Measurements from ENCODE around the gene FLT4. TPM values are rescaled to one million over a fixed set of nuclear protein-coding genes. Genes with fewer than 3 reads are reported as not detected.

The FLT4 gene
- total and polyA plus RNA-seq, 9 of the 15 experiments (the other 6 are each of a cell fraction or from before 2014, with no cell fraction given), result 0.01 to 0.42 (median 0.14) TPM; not detected in 2

- Histone ChIP-seq H3K4me2 (ENCODE audit: insufficient read depth, low read length) (no peak overlapping the region), H4K20me1 (replicated peaks; ENCODE audit: control insufficient read depth, insufficient read depth, low read length) (no peaks in the 10 kb centered on the region), H3K9me3 (replicated peaks; ENCODE audit: control insufficient read depth, insufficient read depth, low read depth, low read length) (no peaks in the 10 kb centered on the region), H2AFZ (ENCODE audit: low read depth, low read length) (peak overlapping the region; percentile 16; the same call in 1 of the 2 replicates), H3K4me3 (no peak overlapping the region), H3K27me3 (ENCODE audit: control insufficient read depth in 2 of 2, insufficient read depth in 2 of 2, low read length in 2 of 2) (peaks cover 0 to 7% of the 10 kb centered on the region in 2 experiments; a peak in 2 of 5 replicates), H3K9ac (ENCODE audit: insufficient read depth in 1 of 2, low read depth in 2 of 2, low read length in 2 of 2) (no peak overlapping the region), H3K27ac (ENCODE audit: extremely low read depth, low read depth, low read length) (no peak overlapping the region), H3K36me3 (ENCODE audit: control insufficient read depth, insufficient read depth, low read length) (no peaks in the 10 kb centered on the region), H3K79me2 (ENCODE audit: control insufficient read depth, insufficient read depth, low read length) (no peaks in the 10 kb centered on the region), H3K4me1 (replicated peaks in 1 of 2; ENCODE audit: control insufficient read depth in 2 of 2, insufficient read depth in 2 of 2, low read length in 2 of 2) (peaks cover 0 to 49% of the 10 kb centered on the region in 2 experiments; a peak in 4 of 5 replicates), H3K9me1 (ENCODE audit: control insufficient read depth, insufficient read depth, low read length) (no peaks in the 10 kb centered on the region)
- ATAC-seq, result no peak
- FAIRE-seq, result no peak
- intact Hi-C loops (cut with micrococcal nuclease), result loop anchor here (10.0 kb wide), 2 partner anchors 46 to 396 kb away; partner anchors contain the start of gene RASGEF1C
- TF ChIP-seq ZNF561 (CRISPR knock-in tag; conservative IDR thresholded peaks at IDR 0.05), result no peak
- no peak for TF ChIP-seq HLTF (IDR thresholded peaks at IDR 0.05)
- no peak for TF ChIP-seq MYC (IDR thresholded peaks at IDR 0.05; ENCODE audit: low read depth, low read length)
- TF ChIP-seq MYC (CRISPR knock-in tag; IDR thresholded peaks at IDR 0.05; ENCODE audit: borderline replicate concordance, low read depth), result no peak
- TF ChIP-seq SMARCE1 (IDR thresholded peaks at IDR 0.05), result no peak
- no peak for TF ChIP-seq NCOA4 (IDR thresholded peaks at IDR 0.05; ENCODE audit: partially characterized antibody)
- no peak for TF ChIP-seq RFX1 (IDR thresholded peaks at IDR 0.05)
- TF ChIP-seq ZFP30 (CRISPR knock-in tag; IDR thresholded peaks at IDR 0.05; ENCODE audit: borderline replicate concordance), result no peak
- TF ChIP-seq ZBTB12 (CRISPR knock-in tag; IDR thresholded peaks at IDR 0.05), result no peak
- TF ChIP-seq PPARD (CRISPR knock-in tag; IDR thresholded peaks at IDR 0.05), result no peak
- TF ChIP-seq ZNF551 (CRISPR knock-in tag; IDR thresholded peaks at IDR 0.05), result no peak
- no peak for TF ChIP-seq IFI16 (CRISPR knock-in tag; IDR thresholded peaks at IDR 0.05)
- no peak for TF ChIP-seq ELK1 (CRISPR knock-in tag; IDR thresholded peaks at IDR 0.05)
- no peak for TF ChIP-seq GATAD2B (IDR thresholded peaks at IDR 0.05; ENCODE audit: borderline replicate concordance)
- TF ChIP-seq ZNF592 (IDR thresholded peaks at IDR 0.05), result no peak
- no peak for TF ChIP-seq ZNF644 (tag; IDR thresholded peaks at IDR 0.05; ENCODE audit: low read depth)
- POLR2A ChIA-PET, result no interaction called here
- BruUV-seq (replicated peaks), result no TSS peak
- in situ Hi-C loops (cut with MboI), result no loop called here
- peak in 1 of 4 experiments; percentile 9 for DNase-seq (ENCODE audit: extremely low read depth in 1 of 4, low spot score in 3 of 4)
- WGBS (ENCODE audit: insufficient coverage, low coverage, missing lambda C conversion rate), result 54% methylated on average over 10 of the region's 12 CpGs
- CTCF ChIA-PET (ENCODE audit: low intra/inter-chr PET ratio), result interaction anchor here (0.6 kb wide), 1 partner anchor 20 kb away, joined by 3 read pairs; no protein-coding TSS in a partner anchor
Measured at GRCh38 chr5:180600554-180601041, 48.8 kb downstream of the FLT4 start.
